NCI-H1694 (cell line): ENCODE results near the gene ARL8A.

Experiments used
- DNase-seq: peaks from one replicate; lab custom pipeline; 2025; lab: John Stamatoyannopoulos, UW

The ARL8A gene

DNA sequence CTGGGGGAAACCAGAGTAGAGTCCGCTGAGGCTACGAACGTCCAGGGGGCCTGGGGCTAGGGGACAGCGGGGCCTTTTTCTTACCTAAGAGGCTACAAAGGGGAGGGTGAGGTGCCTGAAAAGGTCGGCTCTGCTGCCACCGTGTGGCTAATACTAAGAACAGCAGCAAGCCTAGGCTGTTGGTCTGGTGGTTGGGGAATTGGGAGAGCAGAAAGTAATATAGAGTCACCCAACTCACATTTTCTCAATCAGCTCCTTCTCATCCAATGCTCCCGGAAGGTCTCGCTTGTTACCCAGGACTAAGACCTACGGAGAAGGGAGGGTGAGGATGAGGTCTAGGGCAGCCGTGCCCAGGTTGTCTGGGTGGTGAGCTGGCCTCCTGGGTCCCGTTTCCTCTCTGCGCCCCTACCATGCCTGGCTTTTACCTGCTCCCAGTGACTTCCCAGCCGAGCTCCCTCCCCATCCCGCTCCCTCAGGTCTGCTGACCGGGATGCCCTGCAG lies 9.3 kb downstream of the ARL8A start:
- peak; percentile 73 for DNase-seq

DNA sequence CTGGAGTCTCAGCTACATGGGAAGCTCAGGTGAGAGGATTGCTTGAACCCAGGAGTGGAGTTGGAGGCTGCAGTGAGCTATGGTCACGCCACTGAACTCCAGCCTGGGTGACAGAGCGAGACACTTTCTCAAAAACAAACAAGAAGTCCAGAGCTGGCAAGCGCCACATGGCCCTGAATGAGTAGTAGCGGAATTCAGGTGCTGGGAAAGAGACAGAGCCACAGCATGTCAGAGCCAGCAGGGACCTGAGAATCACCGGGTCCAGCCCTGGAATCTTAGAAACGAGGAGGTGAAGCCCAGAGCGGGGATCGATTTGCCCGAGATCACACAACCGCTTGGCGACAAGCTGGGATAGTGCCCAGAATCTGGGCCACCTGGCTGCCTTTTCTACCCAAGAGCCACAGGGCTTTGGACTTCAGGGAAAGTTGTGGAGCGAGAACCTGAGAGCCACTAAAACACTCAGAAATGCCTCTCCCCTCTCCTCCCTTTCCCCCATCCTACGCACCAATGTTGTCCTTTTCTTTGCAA lies 9.8 kb downstream of the ARL8A start:
- no peak for DNase-seq

DNA sequence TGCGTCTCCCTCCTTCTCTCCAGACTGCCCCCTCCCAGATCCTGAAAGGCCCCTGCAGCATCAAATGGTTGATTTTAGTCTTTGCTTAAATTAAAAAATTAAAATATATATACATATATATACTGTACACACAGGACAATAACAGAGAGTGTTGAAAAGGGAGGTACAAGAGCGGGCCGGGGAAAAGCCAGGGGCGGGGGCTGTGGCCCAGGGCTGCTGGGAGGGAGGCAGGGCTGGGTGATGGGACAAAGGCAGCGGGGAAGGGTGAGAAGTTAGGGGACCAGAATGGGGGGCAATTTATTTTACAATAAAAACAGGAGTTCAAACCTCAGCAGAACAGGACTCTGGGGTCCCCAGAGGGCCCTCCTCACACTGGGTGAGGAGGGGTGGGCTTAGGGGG lies 10.5 kb downstream of the ARL8A start:
- DNase-seq, result no peak

DNA sequence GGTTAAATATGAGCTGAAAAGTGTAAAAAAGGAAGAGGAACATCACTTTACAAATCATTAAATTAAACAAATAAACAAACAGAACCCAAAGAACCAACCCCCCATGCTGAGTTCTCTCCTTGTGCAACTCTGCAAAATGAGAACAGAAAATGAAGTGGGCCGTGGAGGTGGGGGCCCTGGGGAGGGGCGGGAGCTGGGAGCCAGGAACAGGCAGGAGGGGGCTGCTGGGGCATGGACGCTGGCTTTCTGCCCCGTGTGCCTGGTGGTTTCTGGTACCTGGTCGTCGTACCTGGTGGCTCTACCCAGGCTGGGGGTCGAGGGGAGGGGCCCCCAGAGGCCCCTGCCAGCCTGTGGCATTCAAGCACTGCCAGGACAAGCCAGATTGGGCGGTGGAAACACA lies 11.0 kb downstream of the ARL8A start:
- DNase-seq, result no peak

DNA sequence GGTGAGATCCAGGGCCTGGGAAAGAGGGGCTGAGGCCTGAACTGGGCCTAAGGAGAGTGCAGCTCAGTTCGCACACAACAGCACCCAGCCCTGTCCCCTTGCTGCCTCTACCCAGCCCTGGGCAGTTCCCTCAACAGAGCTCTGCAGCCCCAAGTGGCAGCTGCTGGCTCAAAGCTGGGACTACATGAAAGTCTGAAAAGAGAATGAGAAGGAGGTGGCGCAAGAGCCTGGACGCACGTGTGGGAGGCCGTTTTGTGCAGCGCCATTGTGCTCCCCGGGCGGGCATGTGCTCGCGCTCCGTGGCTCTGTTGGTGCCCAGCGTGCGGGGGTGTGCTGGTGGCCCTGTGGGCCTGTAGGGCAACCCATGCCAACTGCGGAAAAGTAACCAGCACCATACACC lies 11.5 kb downstream of the ARL8A start:
- DNase-seq, result no peak

DNA sequence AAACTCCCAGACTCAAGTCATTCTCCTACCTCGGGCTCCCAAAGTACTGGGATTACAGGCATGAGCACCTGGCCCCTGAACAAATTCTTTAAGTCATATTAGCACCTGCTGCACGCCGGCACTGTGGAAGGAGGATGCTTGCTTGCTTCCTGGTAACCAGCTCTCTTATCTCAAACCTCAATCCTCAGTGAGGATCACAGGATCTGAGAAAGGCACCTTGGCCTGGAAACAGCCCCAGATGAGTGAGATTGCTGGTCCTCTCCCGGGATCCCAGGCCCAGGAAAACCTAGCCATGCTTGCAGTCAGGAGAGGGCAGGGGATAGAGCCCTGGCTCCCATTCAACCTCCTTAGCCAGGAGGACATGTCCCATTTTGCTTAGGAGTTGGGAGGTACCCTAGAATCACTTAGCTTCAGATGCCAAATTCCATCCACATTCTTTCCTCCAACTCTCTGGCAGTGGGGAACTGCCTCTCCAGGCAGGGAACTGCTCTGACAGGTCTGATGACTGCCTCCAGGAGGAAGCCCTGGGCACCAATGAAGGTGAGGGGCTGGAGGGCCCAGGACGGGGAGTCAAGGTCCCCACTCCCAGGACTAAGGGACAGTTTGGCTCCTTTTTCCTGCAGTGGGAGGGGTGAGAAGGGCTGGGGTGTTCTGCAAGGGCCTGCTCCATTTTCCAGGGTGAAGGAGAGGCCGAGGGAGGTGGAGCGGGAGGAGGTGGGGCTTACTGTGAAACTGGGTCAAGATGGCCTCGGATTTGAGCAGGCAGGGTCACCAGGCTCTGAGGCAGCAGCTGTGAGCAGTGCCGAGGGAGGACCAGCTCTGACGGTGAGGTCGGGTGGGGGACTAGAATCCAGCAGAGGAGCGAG lies 12.3 kb downstream of the ARL8A start:
- no peak for DNase-seq

DNA sequence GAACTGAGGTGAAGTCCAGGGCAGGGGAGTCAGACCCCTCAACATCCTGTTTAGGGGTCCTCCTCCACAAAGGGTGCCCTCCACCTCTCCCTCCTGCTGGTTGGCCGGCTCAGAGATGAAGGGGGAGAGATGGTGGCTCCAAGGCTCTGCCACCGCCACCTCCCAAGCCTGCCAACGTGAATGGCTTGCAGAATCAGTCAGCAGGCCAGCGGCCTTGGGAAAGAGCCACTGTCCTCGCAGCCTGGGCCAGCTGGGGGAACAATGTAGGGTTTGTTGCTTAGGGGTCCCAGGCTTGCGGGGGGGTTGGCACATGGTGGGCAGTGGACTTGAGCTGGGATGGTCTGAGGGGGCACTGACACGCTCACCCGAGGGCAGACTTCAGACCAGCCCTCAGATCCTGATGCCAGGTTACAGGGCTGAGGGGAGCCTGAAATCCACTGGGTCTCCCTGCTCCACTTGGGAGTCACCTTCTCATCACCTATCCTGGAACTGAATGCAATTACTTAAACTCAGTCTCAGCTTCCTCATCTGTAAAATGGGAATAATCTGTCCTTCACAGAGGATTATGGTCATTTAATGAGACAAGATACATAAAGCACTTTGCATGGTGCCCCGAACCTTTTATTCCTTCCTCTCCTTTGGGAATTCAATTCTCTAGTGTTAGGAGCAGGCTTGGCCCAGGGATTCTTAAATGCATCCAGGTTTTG lies 13.6 kb downstream of the ARL8A start:
- no peak for DNase-seq

DNA sequence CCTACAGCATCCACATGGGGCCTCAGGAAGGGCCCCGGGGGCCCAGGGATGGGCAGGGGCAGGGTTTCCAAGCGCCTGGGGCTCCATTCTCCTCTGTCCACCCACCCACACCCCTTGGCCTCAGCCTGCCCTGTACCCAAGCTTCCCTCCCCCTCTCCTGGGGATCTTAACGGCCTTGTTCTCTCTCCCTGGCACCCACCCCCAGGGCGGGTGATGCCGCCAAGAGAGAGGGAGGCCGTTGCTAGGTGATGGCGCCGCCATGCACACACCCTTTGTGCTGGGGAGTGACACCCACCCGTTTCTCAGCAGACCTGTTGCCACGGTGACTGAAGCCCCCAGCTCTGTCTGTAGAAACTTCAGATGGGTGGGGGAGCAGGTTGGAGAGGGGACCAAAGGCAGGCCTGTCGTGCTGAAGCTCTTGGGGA lies 14.2 kb downstream of the ARL8A start:
- DNase-seq, result no peak

DNA sequence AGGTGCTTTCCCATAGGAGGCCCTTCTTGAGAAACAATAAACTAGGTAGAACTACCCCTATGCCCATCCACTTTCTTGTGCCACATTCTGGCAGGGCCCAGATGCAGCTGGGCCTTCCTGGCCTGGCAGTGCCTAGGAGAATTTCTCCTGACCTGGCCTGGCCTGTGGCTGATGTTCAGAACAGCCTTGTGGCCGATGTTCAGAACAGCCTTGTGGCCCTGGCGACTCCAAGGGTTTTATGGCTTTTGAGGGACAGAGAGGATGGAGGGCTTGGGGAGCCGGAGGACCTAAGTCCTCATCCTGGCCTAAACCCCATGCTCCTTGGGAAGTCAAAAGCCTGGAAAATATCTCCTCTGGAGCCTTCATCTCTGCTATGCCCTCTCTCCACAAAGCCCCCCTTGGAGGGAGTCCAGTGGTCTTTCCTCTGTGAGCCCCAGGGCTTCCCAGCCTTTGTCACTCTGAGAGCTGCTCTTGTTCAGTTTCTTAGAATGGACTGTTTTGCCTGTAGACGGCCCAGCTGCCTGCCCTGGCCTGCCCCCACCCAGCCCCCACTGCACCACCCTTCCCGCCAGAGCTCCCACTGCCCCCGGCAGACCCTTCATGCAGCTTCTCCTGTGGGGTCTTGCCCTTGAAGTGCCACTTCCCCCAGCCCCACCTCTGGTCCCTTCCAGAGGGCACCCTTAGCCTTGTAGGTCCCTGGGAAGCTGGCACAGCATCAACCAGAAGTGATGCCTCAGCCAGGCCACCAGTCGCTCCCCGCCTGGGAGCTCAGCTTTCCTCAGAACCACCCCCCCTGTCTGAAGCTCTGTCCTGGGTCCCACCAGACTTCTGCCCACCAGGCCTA lies 14.9 kb downstream of the ARL8A start:
- no peak for DNase-seq

DNA sequence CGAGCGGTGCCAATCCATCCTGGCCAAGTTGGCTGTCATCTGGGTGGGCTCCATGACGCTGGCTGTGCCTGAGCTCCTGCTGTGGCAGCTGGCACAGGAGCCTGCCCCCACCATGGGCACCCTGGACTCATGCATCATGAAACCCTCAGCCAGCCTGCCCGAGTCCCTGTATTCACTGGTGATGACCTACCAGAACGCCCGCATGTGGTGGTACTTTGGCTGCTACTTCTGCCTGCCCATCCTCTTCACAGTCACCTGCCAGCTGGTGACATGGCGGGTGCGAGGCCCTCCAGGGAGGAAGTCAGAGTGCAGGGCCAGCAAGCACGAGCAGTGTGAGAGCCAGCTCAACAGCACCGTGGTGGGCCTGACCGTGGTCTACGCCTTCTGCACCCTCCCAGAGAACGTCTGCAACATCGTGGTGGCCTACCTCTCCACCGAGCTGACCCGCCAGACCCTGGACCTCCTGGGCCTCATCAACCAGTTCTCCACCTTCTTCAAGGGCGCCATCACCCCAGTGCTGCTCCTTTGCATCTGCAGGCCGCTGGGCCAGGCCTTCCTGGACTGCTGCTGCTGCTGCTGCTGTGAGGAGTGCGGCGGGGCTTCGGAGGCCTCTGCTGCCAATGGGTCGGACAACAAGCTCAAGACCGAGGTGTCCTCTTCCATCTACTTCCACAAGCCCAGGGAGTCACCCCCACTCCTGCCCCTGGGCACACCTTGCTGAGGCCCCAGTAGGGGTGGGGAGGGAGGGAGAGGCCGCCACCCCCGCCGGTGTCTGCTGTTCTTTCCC lies 16.5 kb downstream of the ARL8A start:
- DNase-seq, result no peak

DNA sequence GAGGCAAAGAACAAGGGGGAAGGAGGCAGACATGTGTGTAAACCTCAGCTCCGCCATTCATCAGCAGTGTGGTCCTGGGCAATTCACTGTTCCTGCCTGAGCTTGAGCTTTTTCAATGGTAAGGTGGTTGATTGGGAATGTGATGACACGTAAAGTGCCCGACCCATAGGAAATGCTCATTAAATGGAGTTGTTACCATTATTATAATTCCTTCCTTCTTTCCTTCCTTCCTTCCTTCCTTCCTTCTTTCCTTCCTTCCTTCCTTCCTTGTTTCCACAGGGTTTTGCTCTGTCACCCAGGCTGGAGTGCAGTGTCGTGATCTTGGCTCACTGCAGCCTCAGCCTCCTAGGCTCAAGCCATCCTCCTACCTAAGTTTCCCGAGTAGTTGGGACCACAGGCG lies 17.5 kb downstream of the ARL8A start:
- DNase-seq, result no peak

DNA sequence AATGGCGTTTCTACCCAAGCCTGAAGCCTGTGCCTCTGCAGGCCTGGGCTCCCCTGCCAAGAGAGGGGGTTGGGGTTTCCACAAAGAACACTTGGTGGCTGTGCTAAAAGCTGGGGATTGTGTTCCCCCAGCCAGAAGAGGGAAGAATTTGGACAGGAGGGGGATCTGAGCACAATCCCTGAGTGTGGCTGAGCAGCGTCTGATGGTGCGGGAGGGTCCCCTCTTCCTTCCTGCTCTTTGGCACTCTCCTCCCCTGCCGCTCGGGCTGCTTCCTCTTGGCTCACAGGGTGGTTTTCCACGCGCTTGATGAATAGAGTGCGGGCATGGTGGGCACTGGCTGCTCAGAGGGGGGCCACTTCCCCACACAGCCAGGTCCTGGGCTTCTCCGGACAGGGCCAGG lies 18.1 kb downstream of the ARL8A start:
- DNase-seq, result no peak

DNA sequence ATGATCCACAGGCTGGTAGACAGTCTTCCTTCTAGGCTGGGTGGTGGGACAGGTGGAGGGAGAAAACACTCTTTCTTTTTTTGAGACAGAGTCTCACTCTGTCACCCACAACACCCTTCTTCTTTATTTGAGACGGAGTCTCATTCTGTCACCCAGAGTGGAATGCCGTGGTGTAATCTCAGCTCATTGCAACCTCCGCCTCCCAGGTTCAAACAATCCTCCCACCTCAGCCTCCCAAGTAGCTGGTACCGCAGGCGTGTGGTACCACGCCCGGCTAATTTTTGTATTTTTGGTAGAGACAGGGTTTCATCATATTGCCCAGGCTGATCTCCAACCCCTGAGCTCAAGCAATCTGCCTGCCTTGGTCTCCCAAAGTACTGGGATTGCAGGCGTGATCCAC lies 18.9 kb downstream of the ARL8A start:
- no peak for DNase-seq

DNA sequence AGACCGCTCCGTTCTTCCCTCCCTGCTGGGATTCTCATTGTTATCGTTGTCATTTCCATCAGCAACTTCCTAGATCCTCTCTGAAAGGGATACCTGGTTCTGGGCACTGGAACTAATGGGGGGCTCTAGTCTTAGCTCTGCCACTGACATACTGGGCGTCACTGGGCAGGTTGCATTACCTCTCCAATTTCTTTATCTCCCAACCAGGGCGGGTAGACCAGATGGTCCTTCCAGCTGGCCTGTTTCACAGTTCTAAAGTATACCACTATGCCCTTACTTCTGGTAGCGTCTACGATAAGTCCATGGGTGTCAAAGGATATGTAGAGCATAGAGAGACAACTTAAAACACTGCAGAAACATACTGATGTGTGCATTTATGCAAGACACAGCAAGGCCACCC lies 20.4 kb downstream of the ARL8A start:
- peak; percentile 58 for DNase-seq

DNA sequence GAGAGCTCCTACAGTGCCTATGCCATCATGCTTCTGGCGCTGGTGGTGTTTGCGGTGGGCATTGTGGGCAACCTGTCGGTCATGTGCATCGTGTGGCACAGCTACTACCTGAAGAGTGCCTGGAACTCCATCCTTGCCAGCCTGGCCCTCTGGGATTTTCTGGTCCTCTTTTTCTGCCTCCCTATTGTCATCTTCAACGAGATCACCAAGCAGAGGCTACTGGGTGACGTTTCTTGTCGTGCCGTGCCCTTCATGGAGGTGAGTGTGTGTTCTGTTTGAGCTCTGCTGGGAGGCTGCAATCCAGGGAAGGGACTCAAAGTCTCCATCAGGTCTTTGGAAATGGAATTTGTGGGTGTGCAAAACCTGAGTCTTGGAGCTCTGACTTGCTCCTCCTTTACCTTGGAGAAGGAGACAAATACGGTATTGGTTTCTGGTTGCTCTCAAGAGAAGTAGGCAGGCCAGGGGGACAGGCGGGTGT lies 21.2 kb downstream of the ARL8A start:
- no peak for DNase-seq

DNA sequence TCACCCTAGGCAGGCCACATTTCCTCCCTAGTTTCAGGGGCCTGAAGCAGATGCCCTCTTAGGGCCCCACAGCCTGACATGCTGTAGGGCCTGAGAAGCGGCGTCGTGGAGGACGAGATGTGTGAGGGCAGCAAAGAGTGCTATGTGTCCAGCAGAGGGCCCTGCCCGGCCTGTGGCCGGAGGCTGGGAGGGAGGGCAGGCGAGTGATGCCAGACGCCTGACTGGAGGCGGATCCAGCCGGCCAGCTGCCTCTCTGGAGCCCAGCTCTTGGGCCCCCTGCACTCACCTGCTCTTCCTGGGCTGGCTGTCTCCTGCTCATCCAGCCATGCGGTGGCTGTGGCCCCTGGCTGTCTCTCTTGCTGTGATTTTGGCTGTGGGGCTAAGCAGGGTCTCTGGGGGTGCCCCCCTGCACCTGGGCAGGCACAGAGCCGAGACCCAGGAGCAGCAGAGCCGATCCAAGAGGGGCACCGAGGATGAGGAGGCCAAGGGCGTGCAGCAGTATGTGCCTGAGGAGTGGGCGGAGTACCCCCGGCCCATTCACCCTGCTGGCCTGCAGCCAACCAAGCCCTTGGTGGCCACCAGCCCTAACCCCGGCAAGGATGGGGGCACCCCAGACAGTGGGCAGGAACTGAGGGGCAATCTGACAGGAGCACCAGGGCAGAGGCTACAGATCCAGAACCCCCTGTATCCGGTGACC lies 21.8 kb downstream of the ARL8A start, which contains the start of gene GPR37L1:
GPR37L1 (plus strand) TSS at position 279 of the 697 bp plus-strand sequence; CDS start at position 326, 47 bp downstream.
- no peak for DNase-seq

DNA sequence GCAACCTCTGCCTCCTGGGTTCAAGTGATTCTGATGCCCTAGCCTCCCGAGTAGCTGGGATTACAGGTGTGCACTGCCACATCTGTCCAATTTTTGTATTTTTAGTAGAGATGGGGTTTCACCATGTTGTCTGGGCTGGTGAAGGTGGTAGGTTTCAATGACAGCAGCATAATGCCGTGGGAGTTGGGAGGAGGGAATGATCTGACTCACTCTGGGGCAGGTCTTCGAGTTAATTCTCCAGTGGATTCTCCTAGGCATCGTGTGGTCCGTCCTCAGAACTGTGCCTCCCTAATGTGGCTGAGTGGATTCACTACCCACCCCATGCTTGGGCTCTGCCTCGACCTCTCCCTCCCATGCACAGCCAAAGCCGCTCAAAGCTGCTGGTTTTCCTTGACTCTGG lies 23.5 kb downstream of the ARL8A start:
- DNase-seq, result no peak

DNA sequence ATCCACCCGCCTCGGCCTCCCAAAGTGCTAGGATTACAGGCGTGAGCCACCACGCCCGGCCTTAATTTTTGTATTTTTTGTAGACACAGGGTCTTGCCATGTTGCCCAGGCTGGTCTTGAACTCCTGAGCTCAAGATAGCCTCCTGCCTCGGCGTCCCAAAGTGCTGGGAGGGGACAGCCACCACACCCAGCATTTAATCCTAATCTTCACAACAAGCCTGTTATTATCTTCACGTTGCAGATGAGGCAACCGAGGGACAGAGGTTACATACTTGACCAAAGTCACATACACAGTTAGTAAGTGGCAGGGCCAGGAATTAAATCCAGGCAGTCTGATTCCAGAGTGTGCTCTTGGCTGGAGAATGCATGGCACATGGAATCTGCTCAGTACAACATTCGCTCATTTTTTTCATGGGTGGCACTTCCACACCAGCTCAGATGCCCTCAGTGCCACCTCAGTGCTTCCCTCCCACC lies 26.6 kb downstream of the ARL8A start:
- DNase-seq, result no peak

DNA sequence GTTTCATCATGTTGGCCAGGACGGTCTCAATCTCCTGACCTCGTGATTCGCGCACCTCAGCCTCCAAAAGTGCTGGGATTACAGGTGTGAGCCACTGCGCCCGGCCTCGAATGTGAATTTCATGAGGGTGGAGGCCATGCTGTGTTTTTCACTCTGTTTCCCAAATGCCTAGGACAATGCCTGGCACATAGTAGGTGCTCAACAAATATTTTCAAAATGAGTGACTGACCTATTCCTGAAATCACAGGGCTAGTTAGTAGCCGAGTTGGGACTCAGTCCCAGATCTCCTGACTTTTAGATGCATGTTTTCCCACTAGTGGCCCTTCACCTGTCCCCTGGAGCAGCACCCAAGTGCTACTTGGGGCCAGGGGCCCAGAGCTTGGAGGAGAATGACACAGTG lies 28.2 kb downstream of the ARL8A start:
- no peak for DNase-seq

DNA sequence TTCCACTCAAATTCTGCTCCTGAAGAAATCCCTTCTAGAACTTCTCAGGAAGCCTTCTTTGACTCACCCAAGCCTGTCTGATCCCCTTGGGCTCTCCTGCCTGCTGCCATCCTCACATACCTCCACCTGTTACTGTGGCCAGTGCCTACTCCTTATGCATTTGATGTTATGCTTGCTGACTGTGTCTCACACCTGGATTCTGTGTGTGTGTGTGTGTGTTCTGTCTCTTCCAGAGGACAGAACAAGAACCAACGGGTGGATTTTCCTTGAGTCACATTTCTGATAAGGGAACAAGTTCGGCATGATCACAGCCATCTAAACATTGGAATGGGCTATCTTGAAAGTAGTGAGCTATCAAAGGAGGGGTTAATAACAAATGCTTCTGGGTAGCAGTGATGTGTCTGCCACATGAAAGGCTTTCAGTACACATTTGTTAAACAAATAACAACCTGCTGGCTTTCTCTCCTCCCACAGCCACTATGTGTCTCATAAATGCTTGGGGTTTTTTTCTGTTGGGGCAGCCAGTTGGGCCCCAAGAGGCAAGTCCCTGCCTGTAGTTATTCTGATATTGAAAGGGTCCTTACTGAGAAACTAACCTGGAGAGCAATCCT lies 30.7 kb downstream of the ARL8A start:
- DNase-seq, result no peak
